HFF-Myc (cell line): Measurements from ENCODE around the gene SH3RF1.

Source experiments
- DNase-seq: peaks from one replicate; pipeline ENCODE4 v3.0.0-alpha.2; 2011; ENCODE audit warnings: low read depth; ENCODE audit errors: extremely low read depth
- H3K4me3 ChIP-seq: replicated peaks from 2 replicates; pipeline ENCODE4 v1.5.1; 2011; ENCODE audit warnings: low read depth, mild to moderate bottlenecking, control low read depth, low read length
- TF ChIP-seq, protein P1 (sequence below): IDR thresholded peaks from 2 replicates; pipeline ENCODE4 v1.5.1; 2012; ENCODE audit warnings: mild to moderate bottlenecking, low read depth, low read length, control low read depth; ENCODE audit errors: missing control alignments

The SH3RF1 gene

DNA sequence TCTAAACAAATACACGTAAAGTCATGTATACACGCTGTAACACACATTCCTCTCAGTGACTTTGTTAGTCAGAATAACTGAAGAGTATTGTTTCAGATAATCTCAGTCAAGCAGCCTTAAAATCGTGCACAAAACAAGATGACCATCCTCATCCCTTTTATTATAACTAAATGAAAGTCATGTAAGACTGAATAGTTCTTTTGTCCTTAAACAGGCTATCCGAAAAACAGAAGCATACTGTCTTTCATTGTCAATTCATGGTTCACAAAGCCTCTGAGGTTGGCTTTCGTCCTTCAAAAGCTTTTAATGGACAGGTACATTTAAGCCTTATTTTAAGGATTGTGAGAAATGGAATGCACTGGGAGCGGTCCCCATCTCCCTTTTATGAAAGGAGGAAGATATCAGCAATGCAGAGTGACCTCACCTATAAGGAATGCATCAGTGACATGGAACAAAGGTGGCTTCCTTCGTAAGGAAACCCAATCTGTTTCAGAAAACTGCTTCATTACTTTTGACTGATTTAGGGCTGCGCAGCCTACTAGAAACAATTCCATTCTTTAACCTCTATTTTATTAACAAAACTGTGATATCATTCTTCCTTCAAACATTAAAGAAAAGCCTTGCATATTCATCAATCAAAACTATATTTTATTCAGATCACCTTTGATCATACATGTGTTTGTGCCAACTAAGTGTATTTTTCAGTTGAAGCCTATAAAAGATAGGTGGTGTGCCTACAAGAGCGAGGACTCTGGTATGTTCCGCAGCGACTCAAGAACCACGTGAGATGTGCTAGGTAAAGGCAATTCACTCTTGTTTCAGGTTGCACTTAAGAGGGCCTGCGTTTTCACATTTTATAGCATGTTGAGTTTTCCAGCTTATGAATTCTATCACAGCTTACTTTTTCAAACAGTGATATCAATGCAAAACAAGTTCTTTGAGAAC, 19.2 kb downstream of the SH3RF1 start:
- no peak overlapping the region for H3K4me3 ChIP-seq
- TF ChIP-seq, protein P1, sequence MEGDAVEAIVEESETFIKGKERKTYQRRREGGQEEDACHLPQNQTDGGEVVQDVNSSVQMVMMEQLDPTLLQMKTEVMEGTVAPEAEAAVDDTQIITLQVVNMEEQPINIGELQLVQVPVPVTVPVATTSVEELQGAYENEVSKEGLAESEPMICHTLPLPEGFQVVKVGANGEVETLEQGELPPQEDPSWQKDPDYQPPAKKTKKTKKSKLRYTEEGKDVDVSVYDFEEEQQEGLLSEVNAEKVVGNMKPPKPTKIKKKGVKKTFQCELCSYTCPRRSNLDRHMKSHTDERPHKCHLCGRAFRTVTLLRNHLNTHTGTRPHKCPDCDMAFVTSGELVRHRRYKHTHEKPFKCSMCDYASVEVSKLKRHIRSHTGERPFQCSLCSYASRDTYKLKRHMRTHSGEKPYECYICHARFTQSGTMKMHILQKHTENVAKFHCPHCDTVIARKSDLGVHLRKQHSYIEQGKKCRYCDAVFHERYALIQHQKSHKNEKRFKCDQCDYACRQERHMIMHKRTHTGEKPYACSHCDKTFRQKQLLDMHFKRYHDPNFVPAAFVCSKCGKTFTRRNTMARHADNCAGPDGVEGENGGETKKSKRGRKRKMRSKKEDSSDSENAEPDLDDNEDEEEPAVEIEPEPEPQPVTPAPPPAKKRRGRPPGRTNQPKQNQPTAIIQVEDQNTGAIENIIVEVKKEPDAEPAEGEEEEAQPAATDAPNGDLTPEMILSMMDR = no peak
- DNase-seq = no peak

DNA sequence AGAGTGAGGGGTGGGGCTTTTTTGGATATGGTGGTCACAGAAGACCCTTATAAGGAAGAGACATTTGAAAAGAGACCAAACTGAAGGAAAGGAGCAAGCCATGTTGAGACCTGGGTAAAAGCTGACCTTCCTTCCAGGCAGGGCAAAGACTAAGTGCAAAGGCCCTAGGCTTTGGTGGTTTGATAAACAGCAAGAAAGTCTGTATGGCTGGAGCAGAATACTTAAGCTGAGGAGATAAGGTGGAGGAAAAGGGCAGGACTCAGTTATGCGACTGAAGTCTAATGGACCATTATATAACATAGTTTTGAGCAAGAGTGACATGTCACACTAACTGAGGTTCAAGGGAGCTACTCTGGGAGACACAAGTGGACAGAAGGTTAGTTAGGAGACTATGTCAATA, 20.0 kb downstream of the SH3RF1 start:
- no peak overlapping the region for H3K4me3 ChIP-seq
- no peak for DNase-seq
- TF ChIP-seq, protein P1 = no peak

DNA sequence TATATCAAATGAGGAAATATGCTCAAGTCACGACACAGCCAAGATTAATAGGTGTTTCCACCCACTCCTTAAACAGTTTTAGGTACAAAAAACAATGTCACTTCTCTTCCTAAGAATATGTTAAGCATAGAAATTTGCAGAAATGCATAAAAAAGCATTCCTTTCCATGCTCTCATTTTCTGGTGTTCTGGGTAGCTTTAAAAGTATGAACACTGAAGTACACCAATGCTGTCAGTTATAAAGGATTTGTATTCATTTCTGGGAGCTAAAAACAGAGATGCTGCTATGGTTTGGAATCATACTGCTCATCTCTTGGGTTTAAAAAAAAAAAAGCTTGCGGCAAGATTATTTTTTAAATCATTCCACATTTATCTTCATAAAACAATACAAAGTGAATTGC, 20.8 kb downstream of the SH3RF1 start:
- TF ChIP-seq, protein P1 = no peak
- H3K4me3 ChIP-seq = no peak overlapping the region
- DNase-seq = no peak

DNA sequence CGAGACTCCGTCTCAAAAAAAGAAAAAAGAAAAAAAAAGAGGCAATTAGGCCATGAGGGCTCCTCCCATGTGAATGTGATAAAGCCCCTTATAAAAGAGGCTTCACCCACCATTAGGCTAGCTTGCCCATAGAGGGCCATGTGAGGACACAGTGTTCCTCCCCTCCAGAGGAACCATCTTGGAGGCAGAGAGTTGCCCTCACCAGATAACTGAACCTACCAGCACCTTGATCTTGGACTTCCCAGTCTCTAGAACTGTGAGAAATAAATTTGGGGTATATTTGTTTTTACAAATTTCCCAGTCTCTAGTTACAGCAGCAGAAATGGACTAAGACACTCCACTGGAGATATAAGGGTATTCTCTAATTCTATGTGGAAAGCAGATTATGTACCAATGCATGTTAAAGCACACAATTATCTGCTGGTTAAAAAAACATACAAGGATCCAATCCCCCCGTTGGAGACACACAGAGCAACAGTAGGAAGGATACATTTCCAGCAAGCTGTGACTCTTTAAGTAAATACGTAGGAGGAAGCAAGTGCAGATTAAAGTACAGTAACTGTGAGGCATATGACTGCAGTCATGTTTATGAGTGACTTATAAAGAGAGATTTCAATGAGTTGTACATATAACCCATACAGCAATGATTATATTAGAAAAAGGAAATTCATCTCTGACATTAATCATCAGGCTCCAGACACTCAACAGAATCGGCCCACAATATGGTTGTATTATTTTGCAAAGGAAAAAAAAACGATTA, 21.4 kb downstream of the SH3RF1 start:
- no peak overlapping the region for H3K4me3 ChIP-seq
- TF ChIP-seq, protein P1 = no peak
- no peak for DNase-seq

DNA sequence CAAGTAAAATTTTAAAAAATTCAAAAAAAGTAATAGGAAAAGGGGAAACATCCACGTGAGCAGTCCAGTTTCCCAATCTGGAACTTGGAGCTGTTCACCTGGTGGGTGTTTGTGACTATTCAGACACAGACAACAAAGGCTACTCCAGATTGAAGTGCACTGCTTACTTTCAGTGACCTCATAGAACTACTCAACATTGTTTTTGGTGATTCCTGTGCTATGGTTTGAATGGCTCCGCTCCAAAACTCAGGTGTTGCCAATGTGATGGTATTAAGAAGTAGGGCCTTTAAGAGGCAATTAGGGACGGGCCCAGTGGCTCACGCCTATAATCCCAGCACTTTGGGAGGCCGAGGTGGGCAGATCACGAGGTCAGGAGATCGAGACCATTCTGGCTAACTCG, 22.1 kb downstream of the SH3RF1 start:
- TF ChIP-seq, protein P1 = no peak
- no peak overlapping the region for H3K4me3 ChIP-seq
- DNase-seq = no peak

DNA sequence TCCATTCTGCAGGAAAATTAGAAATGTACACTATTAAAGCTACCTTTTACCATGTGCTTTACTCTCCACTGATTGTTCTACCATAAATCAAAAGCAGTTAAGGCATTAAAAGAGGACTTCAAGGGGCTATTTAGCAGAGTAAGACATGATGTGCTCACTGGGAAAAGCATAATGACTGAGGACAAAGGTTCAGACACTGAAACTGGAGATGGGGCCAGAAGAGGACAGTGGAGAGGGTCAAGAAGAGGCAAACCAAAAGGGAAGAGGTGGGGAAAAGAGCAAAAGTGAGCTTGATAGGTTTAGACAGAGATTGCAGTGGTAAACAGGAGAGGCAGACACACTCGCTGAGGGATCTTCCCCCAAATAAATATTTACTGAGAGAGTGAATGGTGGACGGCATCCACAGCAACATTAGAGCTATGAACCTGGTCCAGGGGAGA, 23.8 kb downstream of the SH3RF1 start:
- no peak overlapping the region for H3K4me3 ChIP-seq
- TF ChIP-seq, protein P1 = no peak
- no peak for DNase-seq
